ENCODE results near the gene STPG3.

The STPG3 gene

DNA sequence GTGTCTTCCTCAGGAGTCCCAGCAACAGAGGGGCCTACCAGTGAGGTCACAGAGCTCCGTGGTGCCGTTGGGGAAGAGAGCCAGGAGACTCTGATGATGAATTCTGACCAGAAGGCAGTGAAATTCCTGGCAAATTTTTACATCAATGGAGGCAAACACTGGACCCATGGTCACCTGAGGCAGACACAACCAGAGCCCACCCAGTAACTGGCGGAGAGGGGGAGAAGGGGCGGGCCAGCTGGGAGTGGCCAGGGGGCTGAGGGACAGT is at the start of gene STPG3:
Gene STPG3, plus strand, starts transcription at position 93 of the 268 bp plus-strand sequence. Its CDS starts 1 bp downstream, at position 94.
- no peak for DNase-seq (ENCODE audit: low read depth, low spot score)

DNA sequence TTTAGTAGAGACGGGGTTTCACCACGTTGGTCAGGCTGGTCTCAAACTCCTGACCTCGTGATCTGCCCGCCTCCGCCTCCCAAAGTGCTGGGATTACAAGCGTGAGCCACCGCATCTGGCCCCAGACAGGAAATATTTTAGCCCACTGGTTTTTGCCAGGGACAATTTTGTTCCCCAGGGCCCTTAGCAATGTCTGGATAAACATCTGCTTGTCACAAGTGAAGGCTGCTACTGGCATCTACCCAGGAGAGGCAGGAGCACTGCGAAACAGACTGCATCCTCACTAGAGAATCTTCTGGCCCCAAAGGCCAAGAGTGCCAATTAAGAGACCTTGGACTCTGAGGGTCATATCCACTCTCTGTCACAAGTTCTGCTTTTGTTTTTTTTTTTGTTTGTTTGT is 48.1 kb upstream of the STPG3 start:
- no peak for DNase-seq (ENCODE audit: low read depth, low spot score)

DNA sequence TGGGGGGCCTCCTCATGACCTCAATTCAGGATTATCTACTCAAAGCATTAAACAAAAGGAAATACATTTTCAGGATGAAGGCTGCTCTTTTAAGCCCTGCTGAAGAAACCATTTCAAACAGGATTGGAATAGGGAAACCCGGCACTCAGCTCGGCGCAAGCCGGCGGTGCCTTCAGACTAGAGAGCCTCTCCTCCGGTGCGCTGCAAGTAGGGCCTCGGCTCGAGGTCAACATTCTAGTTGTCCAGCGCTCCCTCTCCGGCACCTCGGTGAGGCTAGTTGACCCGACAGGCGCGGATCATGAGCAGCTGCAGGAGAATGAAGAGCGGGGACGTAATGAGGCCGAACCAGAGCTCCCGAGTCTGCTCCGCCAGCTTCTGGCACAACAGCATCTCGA is 46.4 kb upstream of the STPG3 start:
- no peak for DNase-seq (ENCODE audit: low read depth, low spot score)

DNA sequence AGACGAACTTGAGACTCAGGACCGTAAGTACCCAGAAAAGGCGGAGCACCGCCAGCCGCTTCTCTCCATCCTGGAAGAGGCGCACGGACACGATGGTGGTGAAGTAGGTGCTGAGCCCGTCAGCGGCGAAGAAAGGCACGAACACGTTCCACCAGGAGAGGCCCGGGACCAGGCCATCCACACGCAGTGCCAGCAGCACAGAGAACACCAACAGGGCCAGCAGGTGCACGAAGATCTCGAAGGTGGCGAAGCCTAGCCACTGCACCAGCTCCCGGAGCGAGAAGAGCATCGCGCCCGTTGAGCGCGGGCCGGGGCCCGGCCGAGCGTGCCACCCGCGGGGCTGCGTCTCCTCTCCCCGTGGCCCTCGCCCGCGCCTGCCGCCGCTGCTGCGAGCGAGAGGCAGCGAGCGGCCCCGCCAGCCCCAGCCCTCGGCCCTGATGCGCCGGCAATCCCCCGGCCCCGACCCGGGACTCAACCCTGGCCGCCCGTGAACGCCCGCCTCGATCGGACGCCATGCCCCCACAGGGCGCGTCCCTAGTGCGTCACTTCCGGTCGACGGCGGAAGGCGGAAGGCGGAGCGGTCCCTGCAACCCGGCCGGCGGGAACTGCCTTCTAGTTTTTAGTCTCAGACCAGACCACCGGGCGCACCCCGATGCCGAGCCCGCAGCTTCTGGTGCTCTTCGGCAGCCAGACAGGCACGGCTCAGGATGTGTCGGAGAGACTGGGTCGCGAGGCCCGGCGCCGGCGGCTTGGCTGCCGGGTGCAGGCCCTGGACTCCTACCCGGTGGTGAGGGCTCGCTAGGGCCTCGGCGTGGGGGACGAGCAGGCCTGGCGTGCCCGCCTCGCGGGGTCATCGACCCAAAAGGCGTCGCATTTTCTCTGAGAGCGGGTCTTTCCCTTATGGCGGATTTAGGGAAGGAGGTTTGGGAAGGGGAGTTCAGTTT is 45.7 kb upstream of the STPG3 start, which contains the start of the genes NDOR1 and TMEM203:
Gene NDOR1, plus strand, starts transcription at position 575 of the 944 bp plus-strand sequence. Its CDS starts 78 bp downstream, at position 653.
Gene TMEM203, minus strand, starts transcription at position 523 of the 944 bp plus-strand sequence. Its CDS starts 234 bp downstream, at position 289.
- peak; percentile 58 for DNase-seq (ENCODE audit: low read depth, low spot score)

DNA sequence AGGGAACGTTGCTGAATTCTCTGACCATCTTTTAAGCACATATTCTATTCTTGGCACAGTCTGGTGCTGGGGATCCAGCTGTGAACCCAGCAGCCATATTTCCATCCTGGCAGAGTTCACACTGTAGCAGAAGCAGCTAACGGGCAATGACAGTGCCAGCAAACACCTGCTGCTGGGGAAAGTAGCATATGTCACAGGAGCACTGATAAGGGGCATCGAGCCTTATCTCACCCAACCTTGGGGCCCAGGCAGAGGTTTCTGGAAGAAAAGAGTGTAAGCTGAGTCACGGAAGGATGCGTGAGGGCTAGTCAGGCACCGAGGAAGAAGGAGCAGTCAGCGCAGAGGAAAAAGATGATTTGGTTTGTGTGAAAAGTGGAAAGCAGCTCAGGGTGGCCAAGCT is 44.5 kb upstream of the STPG3 start:
- DNase-seq (ENCODE audit: low read depth, low spot score), result no peak

DNA sequence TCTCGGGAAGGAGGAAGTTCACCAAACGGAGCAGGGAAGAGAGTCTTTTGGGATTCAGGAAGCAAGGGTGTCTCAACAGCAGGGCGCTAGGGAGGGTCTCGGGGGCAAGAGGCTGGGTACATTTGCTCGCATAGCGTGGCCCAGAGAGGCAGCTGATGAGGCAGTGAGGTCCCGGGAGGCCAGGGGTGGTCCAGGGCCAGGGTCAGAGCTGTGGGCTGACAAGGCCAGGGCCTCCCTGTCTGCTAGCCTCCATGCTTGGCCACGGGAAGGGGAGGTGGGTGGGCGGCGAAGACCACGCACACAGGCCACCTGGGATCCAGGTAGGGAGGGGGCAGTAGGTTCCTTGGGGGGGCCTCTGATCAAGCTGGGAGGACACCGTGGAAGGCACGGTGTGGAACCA is 39.6 kb upstream of the STPG3 start:
- no peak for DNase-seq (ENCODE audit: low read depth, low spot score)

DNA sequence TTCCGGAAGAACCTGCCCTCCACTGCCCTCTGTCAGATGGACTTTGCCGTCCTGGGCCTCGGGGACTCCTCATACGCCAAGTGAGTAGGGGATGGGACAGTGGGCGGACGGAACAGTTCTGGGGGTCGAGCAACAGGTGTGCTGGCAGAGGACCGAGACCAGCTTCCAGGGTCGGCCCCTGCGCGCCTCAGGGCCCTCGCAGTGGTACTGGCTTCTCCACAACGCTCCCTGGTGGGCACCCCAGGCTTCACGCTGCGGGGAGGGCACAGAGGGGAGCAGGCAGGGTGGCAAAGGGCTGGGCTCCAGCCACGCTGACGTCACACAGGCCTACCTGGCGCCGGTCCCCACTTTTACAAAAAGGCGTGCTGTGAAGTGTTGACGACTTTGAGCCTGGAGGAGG is 38.6 kb upstream of the STPG3 start:
- DNase-seq (ENCODE audit: low read depth, low spot score), result no peak

DNA sequence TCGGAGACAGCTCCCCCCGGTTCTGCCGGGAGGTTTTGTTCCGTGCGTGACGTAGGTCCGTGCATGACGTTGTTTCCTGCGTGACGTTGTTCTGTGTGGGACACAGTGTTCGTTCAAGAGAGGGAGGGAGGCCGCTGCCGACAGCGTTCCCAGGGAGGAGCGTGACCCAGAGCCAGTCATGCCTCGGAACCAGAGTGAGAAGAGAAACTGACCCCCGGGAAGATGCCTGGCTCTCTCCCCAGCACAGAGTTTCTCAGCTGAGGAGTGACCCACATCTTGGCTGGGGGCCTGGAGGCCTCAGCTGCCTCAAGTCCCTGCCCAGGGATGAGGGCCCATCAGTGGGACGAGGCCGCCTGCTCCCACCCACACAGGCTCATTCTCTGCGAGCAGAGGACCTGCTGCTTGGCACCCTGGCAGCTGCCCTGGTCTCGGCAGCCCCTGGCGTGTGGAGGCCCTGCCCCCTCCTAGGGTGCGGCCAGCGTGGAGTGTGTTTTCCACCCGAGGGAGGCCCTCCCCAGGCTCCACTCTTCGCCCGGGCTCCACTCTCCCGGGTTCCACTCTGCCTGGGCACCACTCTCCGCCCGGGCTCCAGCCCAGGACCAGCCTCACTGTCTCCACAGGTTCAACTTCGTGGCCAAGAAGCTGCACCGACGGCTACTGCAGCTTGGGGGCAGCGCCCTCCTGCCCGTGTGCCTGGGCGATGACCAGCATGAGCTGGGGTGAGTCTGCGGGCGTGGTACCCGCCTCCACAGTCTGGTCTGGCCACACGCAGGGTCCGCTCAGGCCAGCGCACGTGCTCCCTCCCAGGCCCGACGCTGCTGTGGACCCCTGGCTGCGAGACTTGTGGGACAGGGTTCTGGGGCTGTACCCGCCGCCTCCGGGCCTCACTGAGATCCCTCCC is 37.7 kb upstream of the STPG3 start:
- no peak for DNase-seq (ENCODE audit: low read depth, low spot score)

DNA sequence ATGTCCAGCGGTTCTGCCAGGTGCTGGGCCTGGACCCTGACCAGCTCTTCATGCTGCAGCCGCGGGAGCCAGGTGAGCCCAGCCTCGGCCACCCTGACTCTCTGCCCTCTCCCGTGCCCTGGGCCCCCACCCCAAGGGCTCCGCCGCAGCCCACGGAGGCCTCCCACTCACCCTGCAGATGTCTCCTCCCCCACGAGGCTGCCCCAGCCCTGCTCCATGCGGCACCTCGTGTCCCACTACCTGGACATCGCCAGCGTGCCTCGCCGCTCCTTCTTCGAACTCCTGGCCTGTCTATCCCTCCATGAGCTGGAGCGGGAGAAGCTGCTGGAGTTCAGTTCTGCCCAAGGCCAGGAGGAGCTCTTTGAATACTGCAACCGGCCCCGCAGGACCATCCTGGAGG is 36.5 kb upstream of the STPG3 start:
- DNase-seq (ENCODE audit: low read depth, low spot score), result no peak

DNA sequence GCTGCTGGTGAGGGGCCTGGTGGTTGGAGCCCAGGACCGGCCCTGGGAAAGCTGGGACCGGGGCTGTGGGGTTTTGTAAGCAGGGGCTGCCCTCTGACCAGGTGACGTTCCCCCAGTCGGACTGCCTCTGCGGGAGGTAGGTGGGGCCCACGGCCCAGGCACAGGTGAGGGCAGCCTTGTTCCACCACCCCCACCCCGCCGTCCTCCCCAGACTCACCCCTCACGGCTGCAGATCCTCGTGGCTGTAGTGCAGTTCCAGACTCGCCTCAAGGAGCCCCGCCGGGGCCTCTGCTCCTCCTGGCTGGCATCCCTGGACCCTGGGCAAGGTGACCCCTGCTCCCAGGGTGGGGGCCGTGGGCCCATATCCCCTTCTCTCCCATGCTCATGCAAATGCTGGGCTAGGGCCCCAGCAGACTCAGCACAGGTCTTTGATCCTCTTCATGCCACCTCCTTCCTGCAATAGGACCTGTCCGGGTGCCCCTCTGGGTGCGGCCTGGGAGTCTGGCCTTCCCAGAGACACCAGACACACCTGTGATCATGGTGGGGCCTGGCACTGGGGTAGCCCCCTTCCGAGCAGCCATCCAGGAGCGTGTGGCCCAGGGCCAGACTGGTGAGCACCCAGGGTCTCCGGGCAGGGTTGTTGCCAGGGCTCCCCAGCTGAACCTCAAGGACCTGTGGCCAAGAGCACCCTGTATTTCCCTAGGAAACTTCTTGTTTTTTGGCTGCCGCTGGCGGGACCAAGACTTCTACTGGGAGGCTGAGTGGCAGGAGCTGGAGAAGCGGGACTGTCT is 35.7 kb upstream of the STPG3 start:
- DNase-seq (ENCODE audit: low read depth, low spot score), result no peak

DNA sequence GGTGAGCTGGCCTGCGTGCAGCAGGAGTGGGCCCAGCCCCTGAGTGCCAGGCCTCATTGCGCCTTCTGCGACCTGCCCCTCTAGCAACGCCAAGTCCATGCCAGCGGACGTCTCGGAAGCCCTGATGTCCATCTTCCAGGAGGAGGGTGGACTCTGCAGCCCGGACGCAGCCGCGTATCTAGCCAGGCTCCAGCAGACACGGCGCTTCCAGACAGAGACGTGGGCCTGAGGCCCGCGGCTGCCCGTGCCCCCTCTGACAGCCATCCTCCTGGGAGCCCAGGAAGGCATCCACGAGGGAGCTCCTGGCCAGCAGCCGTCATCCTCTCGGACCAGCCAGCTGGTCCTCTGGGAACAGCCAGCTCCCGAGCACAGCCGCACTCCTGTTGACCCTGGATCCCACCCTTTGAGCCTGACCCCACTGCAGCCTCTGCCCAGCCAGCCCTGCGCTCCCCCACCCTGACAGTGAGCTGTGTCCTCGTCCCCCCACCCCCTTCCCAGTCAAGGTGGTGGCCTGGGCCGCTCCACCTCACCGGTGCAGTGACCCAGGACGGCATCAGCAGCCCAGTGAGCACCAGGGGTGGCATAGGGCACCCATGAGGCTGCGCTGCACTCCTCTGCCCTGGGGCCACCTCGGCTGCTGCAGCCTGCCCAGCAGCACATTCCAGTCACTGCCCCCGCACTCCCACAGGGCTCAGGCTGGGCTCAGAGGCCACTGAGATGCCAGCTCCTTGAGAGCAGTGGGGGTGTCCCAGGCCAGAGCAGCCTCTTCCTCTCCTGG is 34.7 kb upstream of the STPG3 start:
- DNase-seq (ENCODE audit: low read depth, low spot score), result no peak

DNA sequence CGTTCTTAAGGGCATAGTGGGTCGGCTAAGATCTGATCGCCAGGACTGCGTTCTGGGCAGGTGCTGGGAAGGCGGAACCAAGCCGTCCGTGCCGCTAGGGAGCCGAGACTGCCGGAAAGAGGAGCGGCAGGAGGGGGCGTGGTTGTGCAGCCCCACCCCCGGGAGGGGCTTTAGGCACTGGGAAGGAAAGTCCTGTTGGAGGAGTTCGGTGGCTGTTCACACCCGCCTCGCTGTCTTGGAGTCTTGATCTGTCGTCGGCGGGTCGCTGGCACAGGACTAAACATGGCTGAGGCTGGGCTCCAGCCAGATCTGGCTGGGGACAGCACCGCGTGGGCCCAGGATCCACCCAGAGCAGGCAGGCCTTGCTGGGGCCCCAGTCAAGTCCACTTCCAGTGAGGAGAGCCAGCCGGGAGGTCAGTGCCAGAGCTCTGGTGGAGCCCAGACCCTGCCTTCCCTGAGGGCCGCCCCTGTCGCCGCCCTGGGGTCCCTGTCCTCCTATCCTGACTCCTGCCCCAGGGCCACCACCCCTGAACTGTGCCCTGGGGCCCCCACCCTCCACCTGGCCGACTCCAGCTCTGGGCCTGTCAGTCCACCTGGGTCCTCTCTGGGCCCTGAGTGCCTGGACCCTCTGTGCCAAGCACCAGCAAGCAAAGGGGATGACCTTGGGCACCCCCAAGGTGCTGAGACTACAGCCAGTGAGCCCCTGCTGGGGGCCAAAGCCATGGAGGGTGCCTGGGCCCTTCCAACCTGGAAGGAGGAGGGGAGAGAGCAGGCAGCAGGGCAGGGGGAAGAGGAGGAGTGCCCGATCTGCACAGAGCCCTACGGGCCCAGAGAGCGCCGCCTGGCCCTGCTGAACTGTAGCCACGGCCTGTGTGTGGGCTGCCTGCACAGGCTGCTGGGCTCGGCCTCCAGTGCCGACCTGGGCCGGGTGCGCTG is 33.5 kb upstream of the STPG3 start:
- no peak for DNase-seq (ENCODE audit: low read depth, low spot score)

DNA sequence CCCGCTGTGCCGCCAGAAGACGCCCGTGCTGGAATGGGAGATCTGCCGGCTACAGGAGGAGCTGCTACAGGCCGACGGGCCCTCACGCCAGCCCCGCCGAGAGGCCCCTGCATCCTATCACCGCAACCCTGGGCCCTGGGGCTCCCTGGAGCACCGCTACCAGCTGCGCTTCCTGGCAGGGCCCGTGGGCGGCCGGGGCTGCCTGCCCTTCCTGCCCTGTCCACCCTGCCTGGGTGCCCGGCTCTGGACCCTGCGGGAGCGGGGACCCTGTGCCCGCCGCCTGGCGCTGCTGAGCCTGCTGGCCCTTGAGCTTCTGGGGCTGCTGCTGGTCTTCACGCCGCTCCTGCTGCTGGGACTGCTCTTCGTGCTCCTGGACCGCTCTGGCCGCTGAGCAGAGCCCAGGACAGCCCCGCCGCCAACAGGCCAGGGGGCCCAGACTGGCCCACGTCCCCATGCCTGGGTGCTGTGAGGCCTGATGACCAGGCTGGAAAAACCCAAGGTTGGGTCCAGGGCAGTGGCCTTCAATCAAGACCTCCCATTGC is 32.8 kb upstream of the STPG3 start:
- no peak for DNase-seq (ENCODE audit: low read depth, low spot score)

DNA sequence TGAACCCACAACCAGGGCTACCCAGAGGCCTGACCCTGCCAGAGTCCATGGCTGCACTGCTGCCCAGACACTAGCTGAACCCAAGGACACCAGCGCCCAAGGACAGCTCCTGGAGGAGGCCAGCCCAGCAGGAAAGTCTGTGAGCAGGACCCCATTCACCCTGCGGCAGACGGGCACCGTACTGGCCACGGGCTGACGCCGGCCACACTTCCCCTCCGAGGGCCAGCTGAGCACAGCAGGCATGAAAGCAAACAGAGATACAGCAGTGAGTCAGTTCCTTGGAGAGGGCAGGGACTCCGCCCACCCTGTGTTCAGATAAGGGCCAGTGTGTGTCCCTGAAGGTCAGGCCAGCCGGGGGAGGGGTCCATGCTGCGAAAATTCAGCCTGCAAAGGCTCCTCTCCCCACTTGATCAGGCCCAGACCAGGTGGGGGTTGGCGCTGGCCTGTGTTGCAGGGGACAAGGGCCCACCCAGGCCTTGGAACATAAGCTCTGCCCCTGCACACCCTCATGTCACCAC is 32.3 kb upstream of the STPG3 start:
- DNase-seq (ENCODE audit: low read depth, low spot score), result no peak

DNA sequence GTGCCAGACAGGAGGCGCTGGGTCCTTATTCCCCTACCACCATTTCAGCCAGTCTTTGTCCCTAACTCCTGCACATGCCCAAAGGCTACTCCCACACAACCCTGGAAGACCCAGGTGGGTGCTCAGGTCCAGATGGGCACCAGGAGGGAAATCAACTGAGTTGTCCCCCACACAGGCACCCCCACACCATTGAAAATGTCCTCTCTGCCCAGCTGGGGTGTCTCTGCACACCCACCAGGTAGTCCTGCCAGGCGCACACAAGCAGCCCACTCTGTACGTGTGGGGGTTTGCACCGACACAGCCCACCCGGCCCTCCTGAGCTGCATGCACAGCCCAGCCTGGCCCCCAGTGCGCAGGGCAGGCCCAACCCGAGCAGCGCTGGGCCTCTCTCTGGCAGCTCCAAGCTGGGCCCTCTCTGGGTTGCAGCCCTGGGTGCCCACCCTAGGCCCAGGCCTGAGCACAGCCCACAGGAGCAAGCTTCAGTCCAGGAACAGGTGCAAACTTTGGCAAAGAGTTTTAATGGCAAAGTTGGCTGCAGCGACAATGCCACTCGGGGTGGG is 31.2 kb upstream of the STPG3 start:
- no peak for DNase-seq (ENCODE audit: low read depth, low spot score)

DNA sequence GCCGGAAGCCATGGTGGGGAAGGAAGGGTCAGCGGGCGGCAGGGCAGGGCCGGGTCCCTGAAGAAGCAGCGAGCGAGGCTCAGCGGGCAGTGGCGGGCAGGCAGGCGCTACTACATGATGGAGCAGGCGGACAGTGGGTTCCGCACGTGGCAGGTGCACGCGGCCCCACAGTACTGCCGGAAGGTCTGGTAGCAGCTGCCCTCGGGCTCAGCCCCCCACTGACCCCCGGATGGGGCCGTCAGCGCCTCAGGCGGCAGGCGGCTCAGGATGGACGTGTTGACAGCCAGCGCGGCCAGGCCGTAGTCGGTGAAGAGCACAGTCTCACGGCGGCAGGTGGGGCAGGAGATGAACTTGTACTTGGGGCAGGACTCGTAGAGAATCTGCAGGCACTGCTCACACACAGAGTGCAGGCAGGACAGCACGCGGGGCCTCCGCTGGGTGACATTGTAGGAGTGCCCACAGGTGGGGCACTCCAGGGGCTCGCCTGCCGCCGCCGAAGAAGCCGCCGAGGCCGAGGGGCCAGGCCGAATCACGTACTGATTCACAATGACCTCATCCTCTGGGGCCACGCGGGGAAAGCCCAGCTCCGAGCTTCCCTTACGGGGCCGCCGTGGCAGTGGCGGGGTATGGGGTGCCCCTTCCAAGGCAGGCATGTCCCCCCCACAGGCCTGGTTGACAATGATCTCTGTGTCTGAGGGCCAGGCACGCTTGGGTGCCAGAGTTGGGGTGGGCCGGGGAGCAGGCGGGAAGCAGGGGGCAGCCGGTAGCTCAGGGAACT is 30.6 kb upstream of the STPG3 start:
- DNase-seq (ENCODE audit: low read depth, low spot score), result no peak

DNA sequence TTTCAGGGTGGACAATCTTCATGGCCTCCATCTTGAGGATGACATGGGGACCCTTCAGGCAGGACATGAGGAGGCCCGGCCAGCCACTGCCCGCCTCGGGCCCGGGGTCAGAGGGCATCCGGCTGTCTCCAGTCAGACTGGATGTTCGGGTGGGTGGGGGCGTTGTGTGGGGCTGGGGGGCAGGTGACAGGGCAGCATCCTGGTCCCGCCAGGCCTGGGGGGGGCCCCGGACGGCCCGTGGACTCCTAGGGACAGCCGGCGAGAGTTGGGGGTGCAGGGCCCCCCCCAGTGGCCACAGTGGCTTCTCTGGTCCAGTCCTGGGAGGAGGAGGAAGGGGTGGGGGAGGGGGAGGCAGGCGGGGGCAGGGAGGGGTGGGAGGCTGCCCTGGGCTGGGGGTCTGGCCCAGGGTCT is 30.0 kb upstream of the STPG3 start:
- DNase-seq (ENCODE audit: low read depth, low spot score), result no peak

DNA sequence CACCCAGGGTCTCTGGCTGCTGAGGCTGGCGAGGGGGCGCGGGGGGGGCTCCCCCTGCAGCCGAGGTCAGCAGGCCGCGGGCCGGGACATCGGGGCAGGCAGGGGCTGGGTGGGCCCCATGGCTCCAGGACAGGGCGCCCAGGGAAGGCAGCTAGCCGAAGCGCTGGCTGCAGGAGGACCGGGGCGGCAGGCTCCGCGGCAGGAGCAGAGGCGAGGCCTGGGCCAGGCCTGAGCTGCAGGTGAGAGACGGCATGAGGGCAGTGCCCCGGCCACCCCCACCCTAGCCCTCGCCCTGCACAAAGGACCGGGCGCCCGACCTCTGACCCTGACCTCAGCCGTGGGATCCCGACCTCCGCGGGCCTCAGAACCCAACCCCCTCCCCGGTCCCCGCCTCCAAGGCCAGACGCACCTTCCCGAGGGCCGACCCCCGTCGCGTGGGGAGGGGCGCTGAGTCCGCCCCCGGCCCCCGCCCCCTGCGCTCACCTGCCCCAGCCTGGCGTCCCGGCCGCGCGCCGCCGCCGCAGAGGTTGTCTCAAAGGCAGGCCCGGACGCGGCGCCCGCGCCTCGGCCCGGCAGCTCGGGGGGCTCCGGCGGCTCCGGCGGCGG is 29.5 kb upstream of the STPG3 start:
- no peak for DNase-seq (ENCODE audit: low read depth, low spot score)
